ENCODE measurements around the gene GIGYF2. TPM values are rescaled to one million over a fixed set of nuclear protein-coding genes. Genes with fewer than 3 reads are reported as not detected.

GIGYF2 gene
- polyA plus RNA-seq, result 10 to 100 TPM; 12.7 to 56.6 (median 19.9) TPM
- long read RNA-seq, donor 1, result 0 reads
- long read RNA-seq, donor 2, partial matches to known transcripts, result 0 of 12 reads
- long read RNA-seq, donor 2, other reads (novel, unspliced or antisense), result 11 of 12 reads
- long read RNA-seq, donor 3, partial matches to known transcripts, result 0 of 1 reads
- long read RNA-seq, donor 3, other reads (novel, unspliced or antisense), result 0 of 1 reads
- long read RNA-seq, donor 4, result 0 reads
- long read RNA-seq, donor 5, partial matches to known transcripts, result 0 of 1 reads
- long read RNA-seq, donor 5, other reads (novel, unspliced or antisense), result 0 of 1 reads
- long read RNA-seq, donor 6, result 0 reads
- long read RNA-seq, donor 7, result 0 reads
- long read RNA-seq, donor 8, result 0 reads
- long read RNA-seq, donor 9, partial matches to known transcripts, result 0 of 1 reads
- long read RNA-seq, donor 9, other reads (novel, unspliced or antisense), result 0 of 1 reads
- long read RNA-seq, donor 10, full-length matches to known transcripts, result 2 of 2 reads
- long read RNA-seq, donor 10, partial matches to known transcripts, result 0 of 2 reads
- long read RNA-seq, donor 10, other reads (novel, unspliced or antisense), result 0 of 2 reads

DNA sequence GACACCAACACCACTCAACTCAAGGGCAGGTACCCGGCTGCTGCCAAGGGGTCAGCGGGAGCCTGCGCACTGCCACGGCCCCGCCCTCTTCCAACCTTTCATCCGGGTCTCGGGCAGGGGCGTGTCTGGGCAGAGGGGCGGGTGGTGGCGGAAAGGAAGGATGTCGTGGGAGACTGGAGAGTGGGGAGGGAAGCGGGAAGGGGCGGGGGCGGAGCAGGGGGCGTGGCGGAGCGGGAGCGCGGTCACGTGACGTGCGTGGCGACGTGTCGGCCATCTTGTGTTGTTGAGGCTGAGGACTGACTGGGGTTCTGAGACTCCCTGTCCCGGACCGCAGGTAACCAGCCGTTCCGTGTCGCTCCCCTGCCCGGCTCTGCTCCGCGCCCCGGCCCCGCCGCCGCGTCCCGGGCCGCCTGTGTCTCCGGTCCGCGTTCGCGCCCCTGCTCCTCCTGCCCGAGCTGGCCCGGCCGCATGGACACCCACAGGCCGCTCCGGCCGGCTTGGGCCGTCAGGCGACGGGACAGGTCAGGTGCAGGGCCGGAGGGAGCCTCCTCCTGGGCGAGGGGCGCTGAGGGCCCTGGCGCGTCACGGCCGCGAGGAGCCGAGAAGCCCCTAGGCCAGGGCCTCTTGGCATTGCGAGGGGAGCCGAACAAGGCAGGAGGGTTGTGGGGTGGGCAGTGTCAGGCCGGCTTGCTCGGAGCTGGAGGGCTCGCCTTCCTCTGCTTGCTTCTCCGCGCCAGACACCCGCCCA is at the start of gene GIGYF2:
TSS of gene GIGYF2 (plus strand) at position 273 of the 748 bp plus-strand sequence. CDS start 37,867 bp downstream, outside the sequence.
- FAIRE-seq (no peak), DNase-seq (peak; percentile 96 to 97)
- Histone ChIP-seq H3K4me1 (ENCODE audit: control insufficient read depth in 3 of 3, insufficient read depth in 2 of 3, low read depth in 1 of 3, low read length in 2 of 3) (peaks cover 7 to 15% (median 7%) of the 10 kb centered on the region in 3 donors), H3K36me3 (ENCODE audit: control insufficient read depth in 3 of 3, insufficient read depth in 2 of 3, low read depth in 1 of 3, low read length in 3 of 3) (peaks cover 0 to 9% (median 0%) of the 10 kb centered on the region in 3 donors), H3K4me3 (ENCODE audit: low read depth in 1 of 3, low read length in 3 of 3) (peak within 1 kb of the TSS; percentile 85 to 93 (median 86)), H3K9me3 (ENCODE audit: control insufficient read depth in 2 of 2, insufficient read depth in 1 of 2, low read depth in 1 of 2, low read length in 1 of 2) (no peaks in the 10 kb centered on the region), H3K27ac (ENCODE audit: low read depth in 1 of 3, low read length in 2 of 3) (peak within 1 kb of the TSS; percentile 82 to 95 (median 92)), H3K27me3 (ENCODE audit: control insufficient read depth in 3 of 3, insufficient read depth in 3 of 3, low read length in 3 of 3) (no peaks in the 10 kb centered on the region)
- WGBS, 3 donors, result 0% methylated on average over 41 to 71 of the region's 71 CpGs

DNA sequence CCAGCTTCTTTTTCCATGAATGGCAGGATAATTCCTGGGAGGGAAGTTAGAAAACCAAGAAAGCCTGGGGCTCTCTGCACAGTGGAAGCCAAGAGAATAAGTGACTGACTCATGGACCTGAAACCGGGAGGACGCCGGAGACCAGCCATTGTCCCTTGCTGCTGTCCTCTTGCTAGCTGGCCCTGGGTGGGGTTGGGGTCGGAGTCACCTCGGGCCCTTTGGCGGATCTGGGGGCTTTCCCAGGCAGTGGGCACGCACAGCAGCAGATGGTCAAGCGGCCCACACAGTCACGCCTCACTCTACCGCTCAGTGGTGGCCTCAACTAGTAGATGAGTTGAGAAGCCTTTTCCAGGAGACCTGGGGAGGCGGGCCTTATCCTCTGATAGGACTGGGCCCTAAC is 48.1 kb upstream of the GIGYF2 start:
- 91 to 96% (median 92%) methylated on average over 11 of the region's 11 CpGs for WGBS, 3 donors
- no peak for FAIRE-seq

DNA sequence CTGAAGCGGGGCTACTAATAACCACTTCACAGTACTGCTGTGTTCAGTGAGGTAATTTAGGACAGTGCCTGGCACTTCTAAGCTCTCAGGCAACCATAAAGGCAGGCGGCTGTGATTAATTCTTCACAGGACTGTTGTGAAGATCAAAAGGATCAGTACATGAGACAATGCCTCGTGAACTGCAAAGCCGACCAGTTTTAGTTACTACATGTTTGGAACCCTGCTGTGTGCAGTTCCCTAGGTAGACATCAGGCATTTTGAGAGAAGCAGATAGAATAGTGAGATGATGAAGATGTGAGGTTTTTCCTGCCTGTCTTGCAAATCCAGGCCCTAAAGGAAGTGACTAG is 44.7 kb upstream of the GIGYF2 start:
- WGBS, 3 donors, result 67 to 70% (median 69%) methylated on average over 4 of the region's 4 CpGs
- H3K9me3 ChIP-seq (ENCODE audit: control insufficient read depth in 2 of 2, insufficient read depth in 1 of 2, low read depth in 1 of 2, low read length in 1 of 2), result no peaks in the 10 kb centered on the region
- FAIRE-seq (no peak), DNase-seq (no peak)
- H3K36me3 ChIP-seq (ENCODE audit: control insufficient read depth in 3 of 3, insufficient read depth in 2 of 3, low read depth in 1 of 3, low read length in 3 of 3), result no peaks in the 10 kb centered on the region
- H3K27ac ChIP-seq (ENCODE audit: low read depth in 1 of 3, low read length in 2 of 3), result no peak overlapping the region
- no peaks in the 10 kb centered on the region for H3K27me3 ChIP-seq (ENCODE audit: control insufficient read depth in 3 of 3, insufficient read depth in 3 of 3, low read length in 3 of 3)
- H3K4me3 ChIP-seq (ENCODE audit: low read depth in 1 of 3, low read length in 3 of 3), result no peak overlapping the region
- H3K4me1 ChIP-seq (ENCODE audit: control insufficient read depth in 3 of 3, insufficient read depth in 2 of 3, low read depth in 1 of 3, low read length in 2 of 3), result no peaks in the 10 kb centered on the region

More for the DNA sequence above, 48.1 kb upstream of the GIGYF2 start:
- Histone ChIP-seq H3K27me3 (ENCODE audit: control insufficient read depth in 3 of 3, insufficient read depth in 3 of 3, low read length in 3 of 3) (no peaks in the 10 kb centered on the region), H3K4me3 (ENCODE audit: low read depth in 1 of 3, low read length in 3 of 3) (no peak overlapping the region), H3K27ac (ENCODE audit: low read depth in 1 of 3, low read length in 2 of 3) (no peak overlapping the region), H3K36me3 (ENCODE audit: control insufficient read depth in 3 of 3, insufficient read depth in 2 of 3, low read depth in 1 of 3, low read length in 3 of 3) (no peaks in the 10 kb centered on the region), H3K4me1 (ENCODE audit: control insufficient read depth in 3 of 3, insufficient read depth in 2 of 3, low read depth in 1 of 3, low read length in 2 of 3) (no peaks in the 10 kb centered on the region), H3K9me3 (ENCODE audit: control insufficient read depth in 2 of 2, insufficient read depth in 1 of 2, low read depth in 1 of 2, low read length in 1 of 2) (no peaks in the 10 kb centered on the region)
- no peak for DNase-seq

GRCh38 chr2:232653441-232653840 is 43.7 kb upstream of the GIGYF2 start:
- Histone ChIP-seq H3K9me3 (ENCODE audit: control insufficient read depth in 2 of 2, insufficient read depth in 1 of 2, low read depth in 1 of 2, low read length in 1 of 2) (no peaks in the 10 kb centered on the region), H3K4me3 (ENCODE audit: low read depth in 1 of 3, low read length in 3 of 3) (no peak overlapping the region), H3K27ac (ENCODE audit: low read depth in 1 of 3, low read length in 2 of 3) (no peak overlapping the region), H3K36me3 (ENCODE audit: control insufficient read depth in 3 of 3, insufficient read depth in 2 of 3, low read depth in 1 of 3, low read length in 3 of 3) (no peaks in the 10 kb centered on the region), H3K4me1 (ENCODE audit: control insufficient read depth in 3 of 3, insufficient read depth in 2 of 3, low read depth in 1 of 3, low read length in 2 of 3) (no peaks in the 10 kb centered on the region), H3K27me3 (ENCODE audit: control insufficient read depth in 3 of 3, insufficient read depth in 3 of 3, low read length in 3 of 3) (no peaks in the 10 kb centered on the region)
- DNase-seq (no peak), FAIRE-seq (no peak)
- WGBS, 3 donors, result 89 to 91% (median 91%) methylated on average over 7 of the region's 7 CpGs

DNA sequence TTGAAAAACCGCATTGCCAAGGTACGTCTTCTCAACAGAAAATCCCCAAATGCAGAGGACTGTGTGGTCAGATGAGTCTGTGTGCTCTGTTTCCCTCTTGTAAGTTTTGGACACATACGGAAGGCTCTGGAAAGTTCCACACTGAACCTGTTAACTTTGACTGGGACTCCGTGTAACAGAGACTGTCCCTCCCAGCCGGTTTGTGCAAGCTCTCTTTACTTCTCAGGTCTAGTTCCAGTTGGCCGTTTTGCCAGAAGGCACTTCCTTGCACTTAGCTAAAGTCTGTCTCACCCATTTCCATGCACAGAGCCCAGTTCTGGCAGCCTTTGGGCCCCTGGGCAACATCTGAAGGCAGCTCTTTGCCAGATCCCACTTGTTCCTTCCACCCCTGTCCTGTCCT is 41.7 kb upstream of the GIGYF2 start:
- no peak for DNase-seq
- H3K9me3 ChIP-seq (ENCODE audit: control insufficient read depth in 2 of 2, insufficient read depth in 1 of 2, low read depth in 1 of 2, low read length in 1 of 2), result no peaks in the 10 kb centered on the region
- WGBS, 3 donors, result 73 to 80% (median 79%) methylated on average over 6 of the region's 6 CpGs
- H3K27ac ChIP-seq (ENCODE audit: low read depth in 1 of 3, low read length in 2 of 3), result no peak overlapping the region
- H3K4me3 ChIP-seq (ENCODE audit: low read depth in 1 of 3, low read length in 3 of 3), result no peak overlapping the region
- H3K27me3 ChIP-seq (ENCODE audit: control insufficient read depth in 3 of 3, insufficient read depth in 3 of 3, low read length in 3 of 3), result no peaks in the 10 kb centered on the region
- H3K4me1 ChIP-seq (ENCODE audit: control insufficient read depth in 3 of 3, insufficient read depth in 2 of 3, low read depth in 1 of 3, low read length in 2 of 3), result no peaks in the 10 kb centered on the region
- FAIRE-seq, result no peak
- H3K36me3 ChIP-seq (ENCODE audit: control insufficient read depth in 3 of 3, insufficient read depth in 2 of 3, low read depth in 1 of 3, low read length in 3 of 3), result no peaks in the 10 kb centered on the region

DNA sequence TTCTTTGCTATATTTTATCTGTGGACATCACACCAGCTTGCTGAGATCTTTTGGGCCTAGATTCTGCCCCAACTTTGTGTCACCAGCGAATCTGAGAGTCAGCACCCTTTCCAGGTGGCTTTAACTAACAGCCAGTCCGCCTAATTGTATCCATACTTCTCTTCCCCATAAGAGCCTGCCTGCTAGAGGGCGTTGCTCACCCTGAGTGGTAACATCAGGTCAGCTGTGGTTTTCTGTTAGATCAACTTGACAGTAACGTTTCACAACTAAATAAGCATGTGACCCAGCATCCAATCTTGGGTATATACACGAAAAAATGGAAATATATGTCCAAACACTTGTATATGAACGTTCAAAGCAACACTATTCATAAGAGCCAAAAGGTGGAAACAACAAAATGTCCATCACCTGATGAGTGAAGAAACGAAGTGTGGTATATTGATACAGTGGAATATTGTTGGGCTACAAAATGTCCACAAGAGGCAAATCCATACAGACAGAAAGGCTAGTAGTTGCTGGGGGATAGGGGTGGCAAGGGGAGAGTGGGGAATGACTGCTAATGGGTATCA is 38.8 kb upstream of the GIGYF2 start:
- Histone ChIP-seq H3K36me3 (ENCODE audit: control insufficient read depth in 3 of 3, insufficient read depth in 2 of 3, low read depth in 1 of 3, low read length in 3 of 3) (no peaks in the 10 kb centered on the region), H3K9me3 (ENCODE audit: control insufficient read depth in 2 of 2, insufficient read depth in 1 of 2, low read depth in 1 of 2, low read length in 1 of 2) (no peaks in the 10 kb centered on the region)
- no peak for FAIRE-seq

DNA sequence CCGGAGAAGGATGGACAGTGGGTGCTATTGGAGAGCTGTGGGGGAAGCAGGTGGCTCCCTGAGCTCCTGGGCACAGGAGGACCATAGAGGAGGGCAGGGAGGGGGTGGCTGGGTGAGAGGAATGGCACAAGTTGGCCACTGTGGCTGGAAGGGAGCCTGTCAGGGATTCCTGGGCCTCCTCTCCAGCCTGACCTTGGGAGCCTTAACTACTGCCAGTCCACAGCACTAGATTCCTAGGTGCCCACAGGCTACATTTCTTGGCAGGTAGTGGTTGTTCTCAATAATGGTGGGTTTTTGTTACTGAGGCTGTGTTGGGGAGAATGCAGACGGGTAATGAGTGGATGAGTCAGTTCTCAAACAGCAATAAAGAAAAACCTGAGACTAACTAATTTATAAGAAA is 37.8 kb upstream of the GIGYF2 start:
- 76 to 82% (median 80%) methylated on average over 2 of the region's 2 CpGs for WGBS, 3 donors
- H3K27ac ChIP-seq (ENCODE audit: low read depth in 1 of 3, low read length in 2 of 3), result no peak overlapping the region

More for the DNA sequence above, 38.8 kb upstream of the GIGYF2 start:
- no peak overlapping the region for H3K27ac ChIP-seq (ENCODE audit: low read depth in 1 of 3, low read length in 2 of 3)
- H3K4me3 ChIP-seq (ENCODE audit: low read depth in 1 of 3, low read length in 3 of 3), result no peak overlapping the region
- no peaks in the 10 kb centered on the region for H3K27me3 ChIP-seq (ENCODE audit: control insufficient read depth in 3 of 3, insufficient read depth in 3 of 3, low read length in 3 of 3)
- WGBS, 3 donors, result 46 to 55% (median 51%) methylated on average over 7 of the region's 7 CpGs
- DNase-seq, result no peak
- no peaks in the 10 kb centered on the region for H3K4me1 ChIP-seq (ENCODE audit: control insufficient read depth in 3 of 3, insufficient read depth in 2 of 3, low read depth in 1 of 3, low read length in 2 of 3)

DNA sequence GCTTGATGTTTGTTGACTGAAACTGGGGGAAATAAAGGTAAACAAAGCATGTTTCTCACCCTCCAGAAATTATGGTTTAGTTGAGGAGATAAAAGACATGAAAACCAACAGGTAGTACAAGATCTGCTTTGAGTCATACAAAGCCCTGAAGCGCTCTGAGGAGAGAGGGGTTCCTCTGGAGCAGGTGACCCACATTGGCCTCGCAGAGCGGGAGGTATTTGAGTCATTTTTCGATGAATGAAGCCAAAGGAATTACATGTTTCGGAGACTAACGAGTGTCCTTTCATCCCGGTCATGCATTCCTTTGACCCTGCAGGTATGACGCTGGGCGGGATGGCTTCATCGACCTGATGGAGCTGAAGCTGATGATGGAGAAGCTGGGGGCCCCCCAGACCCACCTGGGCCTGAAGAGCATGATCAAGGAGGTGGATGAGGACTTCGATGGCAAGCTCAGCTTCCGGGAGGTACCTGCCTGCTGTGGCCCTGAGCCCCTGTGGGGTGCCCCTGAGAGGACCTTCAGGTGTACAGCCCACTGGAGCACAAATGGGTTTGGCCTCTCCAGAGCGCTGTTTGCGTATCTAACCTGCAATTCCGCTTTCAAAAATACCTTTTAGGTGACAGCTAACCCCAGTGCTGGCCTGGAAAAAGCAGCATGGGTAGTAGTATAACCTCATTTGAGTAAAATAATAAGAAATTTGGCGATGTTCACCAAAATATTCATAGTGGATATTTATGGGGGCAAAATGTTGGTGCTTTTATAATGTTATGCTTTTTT is 34.5 kb upstream of the GIGYF2 start:
- no peaks in the 10 kb centered on the region for H3K9me3 ChIP-seq (ENCODE audit: control insufficient read depth in 2 of 2, insufficient read depth in 1 of 2, low read depth in 1 of 2, low read length in 1 of 2)
- no peaks in the 10 kb centered on the region for H3K27me3 ChIP-seq (ENCODE audit: control insufficient read depth in 3 of 3, insufficient read depth in 3 of 3, low read length in 3 of 3)
- DNase-seq (no peak), FAIRE-seq (no peak)
- 92 to 94% (median 93%) methylated on average over 16 of the region's 16 CpGs for WGBS, 3 donors
- H3K36me3 ChIP-seq (ENCODE audit: control insufficient read depth in 3 of 3, insufficient read depth in 2 of 3, low read depth in 1 of 3, low read length in 3 of 3), result no peaks in the 10 kb centered on the region
- no peaks in the 10 kb centered on the region for H3K4me1 ChIP-seq (ENCODE audit: control insufficient read depth in 3 of 3, insufficient read depth in 2 of 3, low read depth in 1 of 3, low read length in 2 of 3)
- H3K4me3 ChIP-seq (ENCODE audit: low read depth in 1 of 3, low read length in 3 of 3), result no peak overlapping the region
- H3K27ac ChIP-seq (ENCODE audit: low read depth in 1 of 3, low read length in 2 of 3), result no peak overlapping the region

More for the DNA sequence above, 37.8 kb upstream of the GIGYF2 start:
- DNase-seq (no peak), FAIRE-seq (no peak)
- no peaks in the 10 kb centered on the region for H3K36me3 ChIP-seq (ENCODE audit: control insufficient read depth in 3 of 3, insufficient read depth in 2 of 3, low read depth in 1 of 3, low read length in 3 of 3)
- H3K4me3 ChIP-seq (ENCODE audit: low read depth in 1 of 3, low read length in 3 of 3), result no peak overlapping the region
- H3K4me1 ChIP-seq (ENCODE audit: control insufficient read depth in 3 of 3, insufficient read depth in 2 of 3, low read depth in 1 of 3, low read length in 2 of 3), result no peaks in the 10 kb centered on the region
- H3K27me3 ChIP-seq (ENCODE audit: control insufficient read depth in 3 of 3, insufficient read depth in 3 of 3, low read length in 3 of 3), result no peaks in the 10 kb centered on the region
- no peaks in the 10 kb centered on the region for H3K9me3 ChIP-seq (ENCODE audit: control insufficient read depth in 2 of 2, insufficient read depth in 1 of 2, low read depth in 1 of 2, low read length in 1 of 2)
